HG03521 (cell line): ENCODE data around the gene SLC25A43.
"Not testable (repeated sequence)": the region's sequence is repeated elsewhere in the genome, so short reads cannot be mapped to it uniquely, and the experiment has no call there.

Experiments used
- ATAC-seq: cut with Tn5 transposase; IDR thresholded peaks from one replicate; pipeline ENCODE4 v1.9.1; 2021; ENCODE audit warnings: mild to moderate bottlenecking, moderate library complexity; ENCODE audit not compliant: unreplicated experiment

The SLC25A43 gene

DNA sequence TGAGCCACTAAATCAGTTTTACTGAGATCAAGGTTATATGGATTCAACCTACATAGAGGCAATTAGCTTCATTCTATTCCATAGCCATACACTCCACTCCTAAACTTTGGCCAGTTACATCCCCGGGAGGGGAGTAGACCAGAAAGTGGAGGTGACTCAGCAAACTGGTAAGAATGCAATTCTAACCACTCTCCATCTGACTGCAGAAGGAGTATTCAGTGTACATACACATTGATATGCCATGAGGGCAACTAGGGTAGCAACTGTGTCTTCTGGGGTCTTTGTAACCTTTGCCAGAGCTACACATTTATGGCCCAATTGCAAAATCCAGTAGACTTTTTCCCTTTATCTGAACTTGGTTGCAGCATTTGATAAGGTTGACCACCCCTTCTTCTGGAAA, 7.6 kb downstream of the SLC25A43 start:
- ATAC-seq, result no peak

DNA sequence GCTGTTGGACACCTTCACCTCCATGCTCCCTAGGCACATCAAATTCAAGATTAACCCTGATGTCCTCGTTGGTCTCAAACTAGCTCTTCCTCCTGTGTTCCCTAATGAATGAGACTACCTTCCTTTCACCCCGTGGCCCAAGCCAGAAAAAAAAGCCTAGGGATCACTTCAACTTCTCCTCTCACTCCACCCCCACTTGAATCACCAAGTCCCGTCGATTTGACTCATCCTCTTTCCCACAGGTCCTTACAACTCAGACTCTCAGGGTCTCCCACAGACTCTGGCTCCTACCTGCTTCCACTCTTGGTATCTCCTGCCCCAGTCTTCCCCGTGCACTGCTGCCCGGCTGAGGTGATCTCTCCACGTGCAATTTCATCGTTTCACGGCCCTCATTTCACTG, 8.5 kb downstream of the SLC25A43 start:
- ATAC-seq, result no peak

DNA sequence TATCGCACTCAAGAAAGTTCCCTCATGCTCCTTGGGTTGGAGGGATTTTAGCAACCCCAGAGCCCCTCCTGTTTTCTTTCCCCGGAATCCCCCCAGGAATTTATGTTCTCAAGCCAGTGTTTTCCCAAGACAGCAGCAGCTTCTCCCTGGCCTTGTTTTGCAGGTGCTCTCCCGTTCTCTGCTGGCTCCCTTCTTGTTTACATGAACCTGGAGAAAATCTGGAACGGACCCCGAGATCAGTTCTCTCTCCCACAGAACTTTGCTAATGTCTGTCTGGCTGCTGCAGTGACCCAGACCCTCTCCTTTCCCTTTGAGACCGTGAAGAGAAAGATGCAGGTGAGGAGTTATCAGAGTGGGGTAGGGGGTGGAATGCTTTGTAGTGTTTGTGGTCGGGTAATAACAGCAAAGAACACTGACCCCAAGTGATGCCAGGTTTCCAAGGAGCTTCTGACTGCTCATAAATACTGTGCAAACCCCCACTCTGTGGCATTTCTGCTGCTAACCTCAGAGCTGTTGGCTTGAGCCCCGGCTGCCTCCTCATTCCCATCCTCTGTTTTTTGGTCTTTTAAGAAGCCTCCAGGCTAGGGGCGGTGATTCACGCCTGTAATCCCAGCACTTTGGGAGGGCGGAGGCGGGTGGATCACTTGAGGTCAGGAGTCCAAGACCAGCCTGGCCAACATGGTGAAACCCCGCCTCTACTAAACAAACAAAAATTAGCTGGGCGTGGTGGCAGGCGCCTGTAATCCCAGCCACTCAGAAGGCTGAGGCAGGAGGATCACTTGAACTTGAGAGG, 11.1 kb downstream of the SLC25A43 start:
- ATAC-seq, result no peak

DNA sequence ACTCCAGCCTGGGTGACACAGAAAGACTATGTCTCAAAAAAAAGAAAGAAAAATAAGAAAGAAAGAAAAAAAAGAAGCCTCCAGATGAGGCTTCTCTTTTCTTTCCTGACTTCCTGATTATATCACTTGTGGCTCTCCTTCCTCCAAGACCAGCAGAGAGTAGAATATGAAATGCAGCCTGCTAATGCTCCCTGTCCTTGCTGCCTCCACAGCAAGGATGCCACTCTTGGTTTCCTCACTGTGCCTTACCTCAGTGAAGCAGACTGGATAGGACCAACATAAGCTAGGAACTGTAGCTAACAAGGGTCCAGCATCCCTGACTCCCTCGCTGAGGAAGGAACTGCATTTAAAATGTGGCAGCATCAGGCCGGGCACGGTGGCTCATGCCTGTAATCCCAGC, 11.7 kb downstream of the SLC25A43 start:
- no peak for ATAC-seq

DNA sequence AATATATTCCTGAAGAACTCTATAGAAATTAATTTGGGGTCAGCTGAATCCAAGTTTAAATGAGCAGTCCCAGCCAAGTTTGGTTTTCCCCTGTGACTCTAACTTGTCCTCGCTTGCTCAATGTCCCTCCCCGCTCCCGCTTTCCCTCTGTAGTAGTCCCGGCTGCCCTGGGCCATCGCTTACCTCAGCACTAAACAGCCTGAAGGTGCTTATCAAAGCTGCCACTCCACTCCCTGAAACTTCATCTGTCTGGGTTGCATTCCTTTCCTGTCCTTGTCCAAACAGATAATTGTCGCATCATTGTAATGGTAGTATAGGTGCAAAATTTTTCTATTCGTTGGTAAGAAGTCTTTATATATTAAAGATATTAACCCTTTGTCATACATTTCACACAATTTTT, 12.8 kb downstream of the SLC25A43 start:
- ATAC-seq, result no peak

DNA sequence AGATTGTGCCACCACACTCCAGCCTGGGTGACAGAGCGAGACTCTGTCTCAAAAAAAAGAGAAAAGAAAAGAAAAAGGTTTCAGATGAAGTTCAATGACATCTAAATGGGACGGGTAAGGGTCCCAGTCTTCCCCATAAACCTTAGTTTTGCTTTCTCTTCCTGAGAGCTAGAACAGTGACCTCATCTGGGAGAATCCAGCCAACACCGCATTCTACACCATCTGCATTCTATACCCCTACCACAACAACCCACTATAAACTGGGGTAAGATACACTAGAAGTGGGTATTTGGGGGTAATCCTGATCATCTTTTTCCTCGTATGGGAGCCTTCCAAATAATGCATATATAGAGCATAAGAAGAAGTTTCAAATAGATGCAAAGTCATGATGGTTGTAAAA, 18.2 kb downstream of the SLC25A43 start:
- ATAC-seq, result no peak

DNA sequence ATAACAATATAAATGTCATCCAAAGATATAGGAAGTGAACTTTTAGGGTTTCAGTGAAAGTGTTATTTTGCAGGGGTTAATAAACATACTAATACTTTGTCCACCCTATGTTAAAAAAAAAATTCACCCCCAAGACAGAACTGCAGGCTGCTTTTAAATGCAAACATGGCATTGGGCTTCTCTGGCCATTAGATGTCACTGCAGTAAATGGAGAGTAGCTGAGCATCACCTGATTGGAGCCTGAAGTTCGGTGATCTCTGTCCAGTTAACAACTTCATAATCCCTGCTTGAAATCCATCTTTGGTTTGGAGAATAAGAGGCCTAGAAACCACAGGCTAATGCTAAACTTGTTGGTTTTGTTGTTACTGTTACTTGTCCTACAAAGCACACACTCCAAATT, 18.7 kb downstream of the SLC25A43 start:
- no peak for ATAC-seq

DNA sequence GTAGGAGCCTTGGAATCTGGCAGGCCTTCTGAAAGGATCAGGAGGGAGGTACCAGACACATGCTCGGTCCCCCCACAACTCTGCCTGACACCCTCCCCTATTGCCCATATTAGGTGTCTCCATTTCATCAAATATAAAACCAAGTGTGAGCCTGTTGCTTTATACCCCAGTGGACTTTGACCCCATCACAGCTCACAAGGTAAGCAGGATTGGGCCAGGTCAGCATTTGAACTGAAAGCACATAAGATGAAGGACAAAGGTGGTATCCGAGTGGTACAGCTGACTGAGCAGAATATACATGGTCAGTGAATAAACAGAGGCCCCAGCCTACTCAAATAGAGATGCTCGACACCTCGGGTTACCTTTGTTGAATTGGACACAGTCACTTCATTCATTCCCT, 20.0 kb downstream of the SLC25A43 start:
- ATAC-seq, result no peak

DNA sequence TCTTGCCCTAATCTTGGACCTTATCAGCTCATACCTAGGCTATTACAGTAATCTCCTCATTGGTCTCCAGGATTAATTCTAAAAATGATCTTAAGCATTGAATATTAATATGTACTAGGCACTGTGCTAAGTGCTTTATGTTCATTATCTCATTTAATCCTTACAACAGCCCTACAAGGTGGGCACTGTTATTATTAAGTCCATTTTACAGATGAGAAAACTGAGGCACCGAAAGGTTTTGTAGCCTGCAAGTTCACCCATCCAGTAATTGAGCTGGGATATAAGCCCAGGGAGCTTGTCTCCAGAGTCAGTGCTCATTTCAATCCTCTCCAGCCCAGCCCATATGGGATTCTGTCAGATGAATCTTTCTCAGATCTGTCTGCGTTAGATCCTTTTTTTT, 20.8 kb downstream of the SLC25A43 start:
- ATAC-seq, result no peak

DNA sequence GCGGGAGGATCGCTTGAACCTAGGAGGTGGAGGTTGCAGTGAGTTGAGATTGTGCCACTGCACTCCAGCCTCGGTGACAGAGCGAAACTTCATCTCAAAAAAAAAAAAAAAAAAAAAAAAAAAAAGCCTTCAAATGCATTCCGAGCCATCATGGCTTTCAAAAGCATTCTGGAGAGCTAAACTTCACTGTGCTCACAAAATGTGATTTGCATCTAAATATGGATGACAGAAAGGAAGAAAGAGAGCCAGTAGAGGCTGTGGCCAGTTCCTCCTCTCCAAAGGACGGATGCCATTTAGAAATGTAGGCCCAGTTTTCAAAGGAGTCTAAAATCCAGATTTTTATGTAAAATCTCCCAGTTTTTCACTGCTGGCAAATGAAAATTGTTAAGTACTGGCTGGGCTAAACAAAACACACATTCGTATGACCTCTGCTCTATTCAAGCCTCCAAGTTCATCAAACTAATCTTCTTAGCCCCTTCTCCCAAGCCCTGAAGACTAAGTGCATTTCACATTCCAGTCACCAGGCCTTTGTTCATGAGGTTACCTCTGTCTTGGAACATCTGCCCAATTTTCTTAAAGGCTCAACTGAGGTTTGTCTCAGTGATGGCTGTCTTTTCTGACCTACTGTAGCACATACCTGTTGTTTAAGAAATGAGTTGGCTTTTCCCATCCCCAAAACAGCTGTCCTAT, 22.0 kb downstream of the SLC25A43 start:
- no peak for ATAC-seq

DNA sequence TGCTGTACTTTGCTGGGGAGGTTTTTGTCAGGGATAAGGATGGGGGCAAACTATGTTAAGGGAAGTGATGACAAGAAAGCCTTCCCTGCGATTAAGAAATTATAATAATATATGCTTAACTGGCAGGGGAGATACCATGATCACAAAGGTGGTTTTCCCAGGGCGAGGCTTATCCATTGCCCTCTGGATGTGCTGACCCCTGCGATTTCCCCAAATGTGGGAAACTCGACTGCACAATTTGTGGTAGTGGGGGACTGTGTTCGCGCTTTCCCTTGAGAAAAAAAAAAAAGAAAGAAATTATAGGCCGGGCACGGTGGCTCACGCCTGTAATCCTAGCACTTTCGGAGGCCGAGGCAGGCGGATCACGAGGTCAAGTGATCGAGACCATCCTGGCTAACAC, 24.5 kb downstream of the SLC25A43 start:
- no peak for ATAC-seq

DNA sequence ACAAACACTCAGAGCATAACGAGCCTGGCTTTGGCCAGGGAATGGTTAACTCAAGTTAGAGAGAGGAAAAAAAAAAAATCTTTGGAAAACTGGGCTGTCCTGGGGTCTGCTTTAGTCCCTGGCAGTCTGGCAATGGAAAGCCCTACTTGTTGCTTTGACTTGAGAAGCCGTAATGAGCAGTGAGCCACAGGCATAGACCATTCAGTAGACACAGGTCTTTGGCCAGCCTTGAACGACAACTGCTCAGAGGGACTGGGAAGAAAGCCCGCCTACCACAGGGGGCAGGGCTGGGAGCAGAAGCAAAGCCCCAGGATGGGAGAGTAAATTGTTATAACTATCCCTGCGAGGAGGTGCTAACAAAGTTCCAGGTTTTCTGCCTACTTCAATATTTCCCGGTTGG, 25.9 kb downstream of the SLC25A43 start:
- ATAC-seq, result no peak

DNA sequence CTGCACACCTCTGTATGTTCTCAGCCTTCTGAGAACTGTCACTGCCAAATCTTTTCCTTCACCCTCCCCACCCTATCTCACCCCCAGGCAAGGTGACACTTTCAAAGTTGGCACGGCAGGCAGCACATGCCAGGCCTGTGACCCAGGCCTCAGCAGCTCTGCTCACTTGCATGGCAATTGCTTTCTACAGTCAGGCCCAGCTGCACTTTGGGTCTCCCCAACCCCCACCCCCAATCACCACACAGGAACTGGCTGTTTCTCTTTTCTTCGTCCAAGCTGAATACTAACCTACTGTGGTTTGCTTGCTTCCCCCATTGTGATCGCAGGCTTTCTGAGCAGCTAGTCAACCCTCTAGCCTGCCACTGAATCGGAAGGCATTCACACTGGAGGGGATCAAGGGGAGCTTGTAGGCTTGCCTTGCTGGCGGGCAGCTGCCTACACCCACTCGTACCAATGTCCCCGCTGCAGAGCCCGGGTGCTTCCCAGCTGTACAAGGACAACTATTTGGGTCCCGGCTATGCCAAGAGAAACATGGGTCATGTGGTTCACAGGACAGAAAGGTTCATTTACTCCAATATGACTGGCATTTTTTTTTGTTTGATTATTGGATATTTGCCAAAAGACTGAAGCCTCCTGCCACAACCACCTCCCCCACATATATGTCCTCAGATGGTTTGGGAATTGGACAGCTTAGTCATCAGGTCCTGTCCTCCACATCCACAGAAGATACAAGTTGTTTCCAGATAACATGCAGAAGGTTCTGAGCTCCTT, 28.1 kb downstream of the SLC25A43 start:
- peak; percentile 70 for ATAC-seq

DNA sequence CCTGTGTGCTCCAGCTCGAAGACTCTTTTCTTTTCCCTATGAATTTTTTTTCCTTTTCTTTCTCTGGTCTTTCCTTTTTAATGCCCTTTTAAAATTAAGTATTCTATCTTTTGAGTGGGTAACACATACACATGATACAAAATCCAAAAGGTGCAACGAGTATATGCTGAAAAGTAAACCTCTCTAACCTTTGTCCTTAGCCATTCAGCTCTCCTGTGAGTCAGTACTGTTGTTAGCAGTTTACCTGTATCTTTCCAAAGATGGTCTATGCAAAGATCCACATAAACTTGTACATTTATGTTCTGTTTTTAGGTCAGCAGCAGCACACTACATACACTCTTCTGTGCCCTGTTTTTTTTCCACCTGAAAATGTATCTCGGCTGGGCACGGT, 28.7 kb downstream of the SLC25A43 start:
- no peak for ATAC-seq

DNA sequence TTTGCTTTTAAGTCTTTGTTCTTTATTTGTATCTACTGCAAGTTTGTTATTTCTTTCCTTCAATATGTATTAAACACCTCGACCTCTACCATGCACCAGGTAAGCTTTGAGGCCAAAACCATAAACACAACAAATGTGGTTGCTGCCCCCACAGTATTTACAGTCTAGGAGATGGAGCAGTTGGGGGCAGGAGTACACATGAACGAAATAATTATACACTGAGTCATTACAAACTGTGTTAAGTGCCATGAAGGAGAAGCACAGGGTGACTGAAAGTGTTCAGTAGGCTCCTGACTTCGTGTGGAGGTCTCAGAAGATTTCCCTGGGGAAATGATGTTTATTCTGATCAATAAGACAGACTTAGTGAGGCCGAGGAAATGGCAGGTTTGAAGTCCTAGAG, 30.3 kb downstream of the SLC25A43 start:
- ATAC-seq, result no peak

DNA sequence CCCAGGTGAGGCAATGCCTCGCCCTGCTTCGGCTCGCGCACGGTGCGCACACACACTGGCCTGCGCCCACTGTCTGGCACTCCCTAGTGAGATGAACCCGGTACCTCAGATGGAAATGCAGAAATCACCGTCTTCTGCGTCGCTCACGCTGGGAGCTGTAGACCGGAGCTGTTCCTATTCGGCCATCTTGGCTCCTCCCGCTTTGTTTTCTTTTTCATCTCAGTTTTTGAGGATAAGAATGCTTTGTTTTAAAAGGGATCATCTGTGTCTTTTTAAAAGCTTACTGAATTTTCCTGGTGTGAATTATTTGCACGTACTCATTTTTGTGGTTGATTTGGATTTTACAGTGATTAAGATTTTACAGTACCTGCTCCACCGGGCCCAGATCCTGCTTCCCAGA, 42.2 kb downstream of the SLC25A43 start:
- not testable (repeated sequence) for ATAC-seq

DNA sequence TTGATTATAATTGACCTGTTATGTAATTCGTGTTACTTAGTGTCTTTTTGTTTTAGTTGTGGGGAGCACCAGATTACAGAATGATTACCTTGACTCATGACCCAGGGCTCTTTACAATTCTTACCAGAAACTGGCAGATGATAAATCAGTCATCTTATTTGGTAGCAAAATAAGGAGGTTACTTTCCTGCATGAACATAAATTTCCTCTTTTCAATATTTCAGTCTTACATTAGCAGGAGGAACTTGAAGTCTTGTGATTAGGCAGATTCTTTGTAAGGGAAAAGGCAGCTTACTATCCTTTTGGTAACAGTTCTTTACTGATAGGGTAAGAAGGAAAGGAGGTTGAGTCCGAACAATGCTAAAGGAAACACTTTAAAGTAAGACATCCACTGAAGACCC, 43.1 kb downstream of the SLC25A43 start:
- no peak for ATAC-seq

DNA sequence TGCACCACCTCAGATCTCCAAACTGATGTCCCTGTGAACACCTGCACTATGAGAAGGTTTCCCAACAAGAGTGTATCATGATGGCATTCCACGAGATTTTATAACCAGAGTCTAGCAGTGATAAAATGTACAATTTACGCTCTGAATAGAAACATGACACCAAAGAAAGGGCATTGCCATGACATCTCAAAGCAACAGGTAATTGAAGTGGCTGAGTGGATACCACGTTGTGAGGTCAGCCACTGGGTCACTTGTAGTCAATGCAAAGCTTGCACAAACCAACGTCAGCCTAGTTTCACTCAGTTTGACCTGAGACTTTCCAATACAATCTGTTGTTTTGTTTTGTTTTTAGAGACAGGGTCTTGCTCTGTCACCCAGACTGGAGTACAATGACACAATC, 54.1 kb downstream of the SLC25A43 start:
- no peak for ATAC-seq

DNA sequence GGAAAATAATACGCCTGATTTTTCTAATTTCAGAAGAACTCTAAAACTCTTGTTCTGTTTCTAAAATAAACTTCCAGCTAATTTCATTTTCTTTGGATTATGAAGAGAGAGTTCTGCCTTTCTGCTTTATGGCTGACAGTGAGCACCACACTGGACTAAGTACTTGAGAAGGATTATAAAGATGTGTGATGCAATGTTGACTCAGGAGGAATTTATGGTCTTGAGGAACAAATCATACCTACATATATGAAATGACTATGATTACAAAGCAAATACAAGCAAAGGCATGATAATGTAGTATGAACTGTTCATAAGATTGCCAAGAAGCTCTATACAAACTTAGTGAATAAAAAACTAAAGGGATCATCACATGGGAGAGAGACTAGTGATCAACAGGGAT, 56.1 kb downstream of the SLC25A43 start:
- no peak for ATAC-seq

DNA sequence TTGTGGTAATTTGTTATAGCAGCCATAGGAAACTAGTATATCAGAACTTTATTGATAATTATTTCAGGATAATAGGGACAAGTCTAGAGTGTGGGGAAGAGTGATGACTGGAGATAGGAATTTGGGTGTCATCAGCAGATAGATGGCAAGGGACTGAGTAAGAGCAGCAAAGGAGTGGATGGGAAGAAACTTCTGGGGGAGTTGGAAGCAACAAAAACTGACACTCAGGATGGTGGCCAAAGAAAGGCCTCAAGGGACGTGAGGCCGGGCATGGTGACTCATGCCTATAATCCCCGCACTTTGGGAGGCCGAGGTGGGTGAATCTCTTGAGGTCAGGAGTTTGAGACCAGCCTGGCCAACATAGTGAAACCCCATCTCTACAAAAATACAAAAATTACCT, 60.0 kb downstream of the SLC25A43 start:
- ATAC-seq, result no peak

DNA sequence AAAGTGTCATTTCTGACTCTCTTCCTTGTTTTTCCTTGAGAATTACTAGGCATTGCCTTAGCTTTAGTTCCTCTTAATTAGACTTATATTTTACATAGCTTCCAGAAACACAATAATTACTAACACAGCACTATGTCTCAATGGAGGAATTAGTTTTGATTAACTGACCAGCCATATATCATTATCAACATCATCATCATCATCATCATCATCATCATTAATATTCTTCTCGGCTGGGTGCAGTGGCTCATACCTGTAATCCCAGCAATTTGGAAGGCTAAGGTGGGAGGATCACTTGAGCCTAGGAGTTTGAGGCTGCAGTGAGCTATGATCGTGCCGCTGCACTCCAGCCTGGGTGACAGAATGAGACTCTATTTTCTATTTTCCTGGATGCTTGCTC, 66.4 kb downstream of the SLC25A43 start:
- no peak for ATAC-seq

DNA sequence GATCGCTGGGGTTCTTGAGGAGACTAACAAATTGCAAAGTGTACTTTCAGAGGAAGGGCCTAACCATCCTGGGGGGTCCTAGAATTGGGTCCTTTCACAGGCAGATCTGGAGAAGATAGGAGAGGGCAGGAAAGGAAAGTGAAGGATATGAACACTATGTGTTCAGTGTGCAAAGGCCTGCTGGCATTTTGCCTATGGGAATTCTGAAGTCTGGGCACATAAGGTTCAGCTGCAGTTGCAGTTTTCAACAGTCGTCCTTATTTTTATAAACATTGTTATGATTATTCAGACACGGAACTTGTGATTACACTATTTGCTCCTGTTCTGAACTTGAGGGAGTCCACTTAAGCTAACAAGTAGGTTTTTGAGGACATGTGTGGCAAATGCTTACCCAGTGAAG, 67.8 kb downstream of the SLC25A43 start:
- no peak for ATAC-seq
